Nephron (organoid): ENCODE results near the gene CDKN3.

Experiments used
- H3K27ac Mint-ChIP-seq, 3 experiments: 2 replicates each; pipeline ENCODE4 v1.8.0; 2020; ENCODE audit warnings: mixed read lengths in 3 of 3, mild to moderate bottlenecking in 2 of 3, moderate library complexity in 1 of 3
- H3K27me3 Mint-ChIP-seq: 2 replicates; pipeline ENCODE4 v1.8.0; 2021; ENCODE audit warnings: low read depth, mild to moderate bottlenecking, moderate library complexity, mixed read lengths
- H3K36me3 Mint-ChIP-seq: 2 replicates; pipeline ENCODE4 v1.8.0; 2020; ENCODE audit warnings: low read depth, mixed read lengths
- H3K4me1 Mint-ChIP-seq: 2 replicates; pipeline ENCODE4 v1.8.0; 2020; ENCODE audit warnings: mixed read lengths
- H3K4me3 Mint-ChIP-seq, 3 experiments: 2 replicates each; pipeline ENCODE4 v1.8.0; 2020; ENCODE audit warnings: mild to moderate bottlenecking in 3 of 3, mixed read lengths in 3 of 3, moderate library complexity in 2 of 3
- H3K9me3 Mint-ChIP-seq: 2 replicates; pipeline ENCODE4 v1.8.0; 2020; ENCODE audit warnings: mixed read lengths
- TF ChIP-seq, protein P1 (sequence below), 3 experiments: fragments of 200-600 bp; sonication (generic); IDR thresholded peaks; one replicate each; pipeline ENCODE4 v1.5.0; 2021; ENCODE audit warnings: antibody characterized with exemption in 3 of 3; ENCODE audit not compliant: unreplicated experiment in 3 of 3

Gene CDKN3

DNA sequence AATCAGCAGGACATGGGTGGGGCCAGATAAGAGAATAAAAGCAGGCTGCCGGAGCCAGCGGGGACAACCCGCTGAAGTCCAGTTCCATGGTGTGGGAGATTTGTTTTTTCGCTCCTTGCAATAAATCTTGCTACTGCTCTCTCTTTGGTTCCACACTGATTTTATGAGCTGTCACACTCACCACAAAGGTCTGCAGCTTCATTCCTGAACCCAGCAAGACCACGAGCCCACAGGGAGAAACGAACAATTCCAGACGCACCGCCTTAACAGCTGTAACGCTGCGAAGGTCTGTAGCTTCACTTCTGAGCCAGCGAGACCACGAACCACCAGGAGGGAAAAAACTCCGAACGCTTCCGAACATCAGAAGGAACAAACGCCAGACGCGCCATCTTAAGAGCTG is 47.2 kb downstream of the CDKN3 start:
- H3K9me3 Mint-ChIP-seq: no peaks in the 10 kb centered on the region
- peak overlapping the region; percentile 89 to 92 (median 90) for H3K27ac Mint-ChIP-seq
- TF ChIP-seq, protein P1, sequence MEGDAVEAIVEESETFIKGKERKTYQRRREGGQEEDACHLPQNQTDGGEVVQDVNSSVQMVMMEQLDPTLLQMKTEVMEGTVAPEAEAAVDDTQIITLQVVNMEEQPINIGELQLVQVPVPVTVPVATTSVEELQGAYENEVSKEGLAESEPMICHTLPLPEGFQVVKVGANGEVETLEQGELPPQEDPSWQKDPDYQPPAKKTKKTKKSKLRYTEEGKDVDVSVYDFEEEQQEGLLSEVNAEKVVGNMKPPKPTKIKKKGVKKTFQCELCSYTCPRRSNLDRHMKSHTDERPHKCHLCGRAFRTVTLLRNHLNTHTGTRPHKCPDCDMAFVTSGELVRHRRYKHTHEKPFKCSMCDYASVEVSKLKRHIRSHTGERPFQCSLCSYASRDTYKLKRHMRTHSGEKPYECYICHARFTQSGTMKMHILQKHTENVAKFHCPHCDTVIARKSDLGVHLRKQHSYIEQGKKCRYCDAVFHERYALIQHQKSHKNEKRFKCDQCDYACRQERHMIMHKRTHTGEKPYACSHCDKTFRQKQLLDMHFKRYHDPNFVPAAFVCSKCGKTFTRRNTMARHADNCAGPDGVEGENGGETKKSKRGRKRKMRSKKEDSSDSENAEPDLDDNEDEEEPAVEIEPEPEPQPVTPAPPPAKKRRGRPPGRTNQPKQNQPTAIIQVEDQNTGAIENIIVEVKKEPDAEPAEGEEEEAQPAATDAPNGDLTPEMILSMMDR (IDR thresholded peaks at IDR 0.05; ENCODE audit: unreplicated experiment in 3 of 3): no peak
- peaks cover 6% of the 10 kb centered on the region for H3K36me3 Mint-ChIP-seq
- peaks cover 1% of the 10 kb centered on the region for H3K27me3 Mint-ChIP-seq
- H3K4me3 Mint-ChIP-seq: peak overlapping the region; percentile 21 to 70 (median 63)
- H3K4me1 Mint-ChIP-seq: peaks cover 62% of the 10 kb centered on the region

DNA sequence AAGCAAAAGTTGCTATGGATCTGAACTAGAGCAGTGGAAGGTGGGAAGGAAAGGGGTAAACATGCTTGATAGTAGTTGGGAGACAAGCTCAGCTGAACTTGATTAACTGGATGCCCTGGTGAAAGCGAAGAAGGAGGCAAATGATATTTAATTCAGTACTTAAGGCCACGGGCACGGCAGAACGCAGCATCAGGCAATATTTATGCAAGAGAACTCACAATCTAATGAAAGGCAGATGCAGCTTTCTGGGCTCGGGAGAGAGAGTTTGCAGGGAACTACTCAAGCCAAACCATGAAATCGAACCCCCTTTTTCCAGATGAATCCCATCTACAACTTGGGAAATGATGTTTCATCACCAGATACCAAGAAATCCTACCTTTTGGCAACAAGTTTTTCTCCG is 47.9 kb downstream of the CDKN3 start:
- Mint-ChIP-seq H3K4me3 (peak overlapping the region in 2 of 3 experiments; percentile 7 to 20), H3K36me3 (peaks cover 5% of the 10 kb centered on the region), H3K27me3 (peaks cover 4% of the 10 kb centered on the region), H3K4me1 (peaks cover 62% of the 10 kb centered on the region), H3K9me3 (no peaks in the 10 kb centered on the region), H3K27ac (peak overlapping the region; percentile 89 to 92 (median 90))
- TF ChIP-seq, protein P1 (IDR thresholded peaks at IDR 0.05; ENCODE audit: unreplicated experiment in 3 of 3): no peak

DNA sequence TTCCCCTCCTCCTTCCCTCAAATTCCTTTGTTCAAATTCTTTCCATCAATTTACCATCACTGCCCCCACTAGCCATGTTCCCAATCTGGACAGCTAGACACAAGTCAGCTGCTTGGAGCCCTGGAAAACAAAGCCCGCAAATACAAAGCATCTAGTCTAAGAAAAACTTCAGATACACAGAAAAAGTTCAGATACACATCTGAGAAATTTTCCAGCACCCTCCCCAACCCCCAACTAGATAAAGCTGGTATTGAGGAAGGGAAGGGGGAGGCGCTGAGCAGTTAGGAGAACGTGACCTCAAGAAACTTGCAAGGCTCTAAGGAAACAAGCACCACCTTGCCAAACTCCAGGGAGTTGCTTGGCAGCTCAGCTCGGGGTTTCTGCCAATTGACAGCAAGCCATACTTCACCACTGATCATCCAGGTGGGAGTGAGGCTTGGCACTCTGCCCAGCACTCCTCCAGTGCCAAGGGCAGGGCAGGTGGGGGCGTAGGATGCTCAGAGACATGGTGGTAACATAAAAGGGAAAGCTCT is 49.4 kb downstream of the CDKN3 start:
- Mint-ChIP-seq H3K4me1 (peaks cover 59% of the 10 kb centered on the region), H3K4me3 (peak overlapping the region; percentile 37 to 45 (median 40)), H3K27me3 (peaks cover 4% of the 10 kb centered on the region), H3K36me3 (no peaks in the 10 kb centered on the region), H3K27ac (peak overlapping the region; percentile 86 to 94 (median 92)), H3K9me3 (no peaks in the 10 kb centered on the region)
- TF ChIP-seq, protein P1 (IDR thresholded peaks at IDR 0.05; ENCODE audit: unreplicated experiment in 3 of 3): no peak

DNA sequence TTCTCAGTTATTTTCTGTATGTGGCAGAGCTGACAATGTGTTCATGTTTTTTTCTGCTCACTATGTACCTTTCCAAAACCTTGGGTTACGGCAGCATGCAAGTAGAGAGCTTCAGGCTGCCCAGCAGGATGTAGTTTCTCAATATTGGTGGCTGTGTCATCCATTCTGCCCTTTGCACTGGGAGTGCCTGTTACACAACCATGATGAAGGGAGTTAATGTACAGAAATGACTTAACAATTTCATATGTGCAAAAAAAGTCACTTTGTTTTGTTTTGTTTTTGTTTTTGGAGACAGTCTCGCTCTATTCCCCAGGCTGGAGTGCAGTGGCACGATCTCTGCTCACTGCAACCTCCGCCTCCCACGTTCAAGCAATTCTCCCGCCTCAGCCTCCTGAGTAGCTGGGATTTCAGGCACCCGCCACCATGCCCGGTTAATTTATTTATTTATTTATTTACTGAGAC is 50.5 kb downstream of the CDKN3 start:
- H3K4me3 Mint-ChIP-seq: no peak overlapping the region
- peaks cover 49% of the 10 kb centered on the region for H3K4me1 Mint-ChIP-seq
- no peaks in the 10 kb centered on the region for H3K9me3 Mint-ChIP-seq
- peaks cover 4% of the 10 kb centered on the region for H3K27me3 Mint-ChIP-seq
- H3K27ac Mint-ChIP-seq: peak overlapping the region in 2 of 3 experiments; percentile 46 to 86
- TF ChIP-seq, protein P1 (IDR thresholded peaks at IDR 0.05; ENCODE audit: unreplicated experiment in 3 of 3): no peak
- no peaks in the 10 kb centered on the region for H3K36me3 Mint-ChIP-seq

DNA sequence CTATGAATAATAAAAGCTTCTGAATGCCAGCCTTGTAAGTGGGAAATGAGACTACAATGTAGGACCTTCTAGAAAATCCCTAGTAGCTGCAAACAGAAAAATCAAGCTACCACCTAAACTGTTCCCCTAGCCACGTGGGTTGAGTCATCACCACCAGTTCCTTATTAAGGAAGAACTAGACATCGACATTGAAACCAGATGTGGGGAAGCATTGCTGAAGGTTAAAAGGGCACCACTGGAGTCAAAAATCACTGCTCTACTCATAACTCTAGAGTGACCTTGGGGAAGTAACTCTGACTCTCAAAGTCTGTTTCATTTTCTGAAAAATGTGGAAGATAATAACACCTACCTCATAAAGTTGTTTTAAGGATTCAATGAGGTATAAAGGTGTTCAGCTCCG is 53.7 kb downstream of the CDKN3 start:
- no peak overlapping the region for H3K4me3 Mint-ChIP-seq
- peak overlapping the region; percentile 24 to 54 (median 25) for H3K27ac Mint-ChIP-seq
- peaks cover 4% of the 10 kb centered on the region for H3K27me3 Mint-ChIP-seq
- no peaks in the 10 kb centered on the region for H3K36me3 Mint-ChIP-seq
- no peaks in the 10 kb centered on the region for H3K9me3 Mint-ChIP-seq
- TF ChIP-seq, protein P1 (IDR thresholded peaks at IDR 0.05; ENCODE audit: unreplicated experiment in 3 of 3): no peak
- H3K4me1 Mint-ChIP-seq: peaks cover 31% of the 10 kb centered on the region

DNA sequence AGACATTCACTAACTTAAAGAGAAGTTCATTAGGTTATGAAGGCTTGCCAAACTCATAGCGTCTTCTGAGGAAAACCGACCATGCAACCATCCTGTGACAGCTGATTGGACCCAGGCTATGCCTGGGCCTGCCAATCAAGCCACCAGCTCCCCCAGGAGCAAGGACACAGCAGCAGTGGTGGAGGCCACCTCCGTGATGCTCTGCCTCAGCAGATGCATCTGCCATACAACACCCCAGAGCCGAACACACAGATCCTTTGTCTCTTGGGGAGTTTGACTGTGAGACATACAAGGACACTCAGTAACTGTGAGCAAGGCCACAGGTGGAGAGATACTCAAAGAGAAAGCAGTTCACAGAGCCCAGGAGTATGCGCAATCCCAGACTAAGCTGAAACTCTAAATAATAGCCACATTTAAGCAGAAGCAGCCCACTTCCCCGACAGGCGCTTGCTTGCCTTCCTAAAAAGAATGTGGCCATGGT is 54.4 kb downstream of the CDKN3 start:
- peak overlapping the region; percentile 24 to 54 (median 25) for H3K27ac Mint-ChIP-seq
- TF ChIP-seq, protein P1 (IDR thresholded peaks at IDR 0.05; ENCODE audit: unreplicated experiment in 3 of 3): no peak
- peaks cover 25% of the 10 kb centered on the region for H3K4me1 Mint-ChIP-seq
- peaks cover 4% of the 10 kb centered on the region for H3K27me3 Mint-ChIP-seq
- H3K36me3 Mint-ChIP-seq: no peaks in the 10 kb centered on the region
- H3K4me3 Mint-ChIP-seq: no peak overlapping the region
- no peaks in the 10 kb centered on the region for H3K9me3 Mint-ChIP-seq
